GM23338 (cell line): ENCODE results near the gene CHIC1. TPM values are rescaled to one million over a fixed set of nuclear protein-coding genes. Genes with fewer than 3 reads are reported as not detected.

Source experiments
- polyA plus RNA-seq: library from polyadenylated mRNA; unstranded; fragments of >200 nt; fragmentation: Nextera tagmentation; extraction: Ambion mirVana; gene quantifications from 2 replicates; pipeline ENCODE4 v1.2.1, GENCODE V29; 2016
- total RNA-seq: library from RNA; depleted of rRNA; stranded (reverse); fragments of >200 nt; shearing (Covaris generic); gene quantifications from 2 replicates; pipeline ENCODE4 v1.2.3, GENCODE V29; 2014; rRNA removed

The CHIC1 gene
- total and polyA plus RNA-seq, 2 experiments from 2014 or later: 6.2 to 14.1 TPM

Other genes starting within 250 kb of the CHIC1 start
- 0.50 and 2.0 TPM in 2 replicates for gene CDX4, start 116.1 kb upstream of the CHIC1 start, total RNA-seq
- gene CDX4, start 116.1 kb upstream of the CHIC1 start, polyA plus RNA-seq: 2.5 and 2.7 TPM in 2 replicates